A673 (cell line): ENCODE data around the gene CD28. TPM values are rescaled to one million over a fixed set of nuclear protein-coding genes. Genes with fewer than 3 reads are reported as not detected.

ENCODE experiments used
- BruUV-seq: library from RNA; stranded (reverse); fragments of 400-500 nt; replicated peaks from 2 replicates; lab custom pipeline; 2021; lab: Mats Ljungman, UMichigan
- CTCF ChIA-PET: fragments of 300-600 bp; sonication (Branson Sonifier 250); formaldehyde crosslinking; loops from one replicate; lab custom pipeline; 2022; ENCODE audit warnings: antibody characterized with exemption; lab: Charles Lee
- POLR2A ChIA-PET: fragments of 300-600 bp; sonication (Branson Sonifier 250); formaldehyde crosslinking; loops from one replicate; lab custom pipeline; 2022; ENCODE audit warnings: antibody characterized with exemption; ENCODE audit not compliant: low non-redundant PET; lab: Charles Lee
- DNase-seq: peaks from one replicate; pipeline ENCODE4 v3.0.0-alpha.2; 2015; ENCODE audit warnings: low spot score
- H3K27ac ChIP-seq: fragments of 200-600 bp; sonication (generic); 2 replicates; pipeline ENCODE4 v1.5.1; 2016; ENCODE audit warnings: mixed run types, low read depth, mild to moderate bottlenecking, mixed read lengths, antibody characterized with exemption, low read length; ENCODE audit not compliant: poor library complexity, severe bottlenecking
- H3K27me3 ChIP-seq: fragments of 200-600 bp; sonication (generic); replicated peaks from 2 replicates; pipeline ENCODE4 v1.6.1; 2017; ENCODE audit warnings: mixed run types, low read depth, mild to moderate bottlenecking, mixed read lengths, antibody characterized with exemption, low read length; ENCODE audit not compliant: insufficient read depth, poor library complexity
- H3K36me3 ChIP-seq: fragments of 200-600 bp; sonication (generic); 2 replicates; pipeline ENCODE4 v1.6.1; 2016; ENCODE audit warnings: mixed run types, mild to moderate bottlenecking, mixed read lengths, antibody characterized with exemption, low read length; ENCODE audit not compliant: insufficient read depth, poor library complexity, severe bottlenecking
- H3K4me1 ChIP-seq: fragments of 200-600 bp; sonication (generic); 2 replicates; pipeline ENCODE4 v1.6.1; 2017; ENCODE audit warnings: mixed run types, mild to moderate bottlenecking, mixed read lengths, antibody characterized with exemption, low read length; ENCODE audit not compliant: insufficient read depth, poor library complexity, severe bottlenecking
- H3K4me3 ChIP-seq: fragments of 200-600 bp; sonication (generic); 2 replicates; pipeline ENCODE4 v1.5.1; 2016; ENCODE audit warnings: low read depth, mixed run types, mild to moderate bottlenecking, mixed read lengths, low read length; ENCODE audit not compliant: poor library complexity, severe bottlenecking
- H3K9me3 ChIP-seq: fragments of 200-600 bp; sonication (generic); 2 replicates; pipeline ENCODE4 v1.6.1; 2016; ENCODE audit warnings: mixed run types, low read depth, mild to moderate bottlenecking, mixed read lengths, antibody characterized with exemption, low read length; ENCODE audit not compliant: poor library complexity, severe bottlenecking
- EZH2 ChIP-seq: fragments of 200-600 bp; sonication (generic); IDR thresholded peaks from 2 replicates; pipeline ENCODE4 v1.6.1; 2017; ENCODE audit warnings: borderline replicate concordance, low read depth, mild to moderate bottlenecking, mixed read lengths, antibody characterized with exemption, low read length; ENCODE audit not compliant: poor library complexity, severe bottlenecking
- intact Hi-C: fragments of 100-400 bp; cut with micrococcal nuclease; formaldehyde crosslinking; loops from one replicate; pipeline ENCODE4 v1.10.0; 2022; ENCODE audit not compliant: unreplicated experiment
- total RNA-seq: library from RNA; stranded (reverse); gene quantifications from 2 replicates; pipeline ENCODE4 v1.2.3, GENCODE V29; 2021
- TF ChIP-seq, protein P1 (sequence below): fragments of 300-800, 200-600 bp; sonication (generic); conservative IDR thresholded peaks from 2 replicates; pipeline ENCODE4 v1.5.1; 2017; ENCODE audit warnings: low read depth, mild to moderate bottlenecking, antibody characterized with exemption, low read length, moderate library complexity, mixed read lengths

Gene CD28
- total RNA-seq, 1 experiment from 2014 or later: not detected

GRCh38 chr2:203679401-203679800, 27.0 kb upstream of the CD28 start:
- Histone ChIP-seq H3K9me3 (no peaks in the 10 kb centered on the region), H3K4me1 (no peaks in the 10 kb centered on the region), H3K4me3 (no peak overlapping the region), H3K27ac (no peak overlapping the region), H3K27me3 (no peaks in the 10 kb centered on the region), H3K36me3 (no peaks in the 10 kb centered on the region)
- intact Hi-C loops: no loop called here
- no TSS peak for BruUV-seq
- ChIA-PET POLR2A (no interaction called here), CTCF (no interaction called here)
- no peak for DNase-seq
- no peak for TF ChIP-seq EZH2
- TF ChIP-seq, protein P1, sequence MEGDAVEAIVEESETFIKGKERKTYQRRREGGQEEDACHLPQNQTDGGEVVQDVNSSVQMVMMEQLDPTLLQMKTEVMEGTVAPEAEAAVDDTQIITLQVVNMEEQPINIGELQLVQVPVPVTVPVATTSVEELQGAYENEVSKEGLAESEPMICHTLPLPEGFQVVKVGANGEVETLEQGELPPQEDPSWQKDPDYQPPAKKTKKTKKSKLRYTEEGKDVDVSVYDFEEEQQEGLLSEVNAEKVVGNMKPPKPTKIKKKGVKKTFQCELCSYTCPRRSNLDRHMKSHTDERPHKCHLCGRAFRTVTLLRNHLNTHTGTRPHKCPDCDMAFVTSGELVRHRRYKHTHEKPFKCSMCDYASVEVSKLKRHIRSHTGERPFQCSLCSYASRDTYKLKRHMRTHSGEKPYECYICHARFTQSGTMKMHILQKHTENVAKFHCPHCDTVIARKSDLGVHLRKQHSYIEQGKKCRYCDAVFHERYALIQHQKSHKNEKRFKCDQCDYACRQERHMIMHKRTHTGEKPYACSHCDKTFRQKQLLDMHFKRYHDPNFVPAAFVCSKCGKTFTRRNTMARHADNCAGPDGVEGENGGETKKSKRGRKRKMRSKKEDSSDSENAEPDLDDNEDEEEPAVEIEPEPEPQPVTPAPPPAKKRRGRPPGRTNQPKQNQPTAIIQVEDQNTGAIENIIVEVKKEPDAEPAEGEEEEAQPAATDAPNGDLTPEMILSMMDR: no peak

GRCh38 chr2:203681978-203682377, 24.5 kb upstream of the CD28 start:
- DNase-seq: no peak
- BruUV-seq: no TSS peak
- CTCF ChIA-PET: no interaction called here
- intact Hi-C loops: no loop called here
- no peaks in the 10 kb centered on the region for H3K9me3 ChIP-seq
- H3K36me3 ChIP-seq: no peaks in the 10 kb centered on the region
- POLR2A ChIA-PET: interaction anchor here (0.6 kb wide), 1 partner anchor 269 kb away, joined by 5 read pairs; no protein-coding TSS in a partner anchor
- no peak overlapping the region for H3K27ac ChIP-seq
- no peak for TF ChIP-seq EZH2
- TF ChIP-seq, protein P1: no peak
- no peaks in the 10 kb centered on the region for H3K4me1 ChIP-seq
- no peak overlapping the region for H3K4me3 ChIP-seq
- no peaks in the 10 kb centered on the region for H3K27me3 ChIP-seq

- no peaks in the 10 kb centered on the region for H3K4me1 ChIP-seq
- intact Hi-C loops: no loop called here
- ChIA-PET POLR2A (interaction anchor here (0.6 kb wide), 2 partner anchors 268 to 341 kb away, joined by 3 to 5 read pairs; no protein-coding TSS in a partner anchor), CTCF (no interaction called here)
- H3K27ac ChIP-seq: no peak overlapping the region
- H3K27me3 ChIP-seq: no peaks in the 10 kb centered on the region
- TF ChIP-seq, protein P1: no peak
- no peak for TF ChIP-seq EZH2
- BruUV-seq: no TSS peak
- DNase-seq: no peak
- no peaks in the 10 kb centered on the region for H3K9me3 ChIP-seq
- H3K36me3 ChIP-seq: no peaks in the 10 kb centered on the region
- H3K4me3 ChIP-seq: no peak overlapping the region
Observed at GRCh38 chr2:203682688-203683130, 23.7 kb upstream of the CD28 start.
